GM23338 (cell line): ENCODE measurements around the gene NOP56.

Source experiments
- CREB1 ChIP-seq: fragments of 250-450 bp; sonication (Bioruptor Pico); IDR thresholded peaks from 2 replicates; pipeline ENCODE4 v1.5.0; 2020; ENCODE audit warnings: low read depth, mild to moderate bottlenecking, moderate library complexity
- CTCF ChIP-seq, 2 experiments: fragments of 200-600 bp in 1 of 2; sonication (generic) in 1 of 2; conservative IDR thresholded peaks; 2 replicates each; pipeline versions ENCODE4 v1.5.1 to v1.6.1; 2016 to 2017; ENCODE audit warnings: antibody characterized with exemption in 2 of 2, low read depth in 2 of 2, mild to moderate bottlenecking in 2 of 2, moderate library complexity in 1 of 2
- ETS1 ChIP-seq: IDR thresholded peaks from 2 replicates; pipeline ENCODE4 v1.6.1; 2016; ENCODE audit warnings: antibody characterized with exemption
- EZH2 ChIP-seq: fragments of 200-600 bp; sonication (generic); IDR thresholded peaks from one replicate; pipeline ENCODE4 v1.8.0; 2017; ENCODE audit warnings: antibody characterized with exemption, mild to moderate bottlenecking, low read depth; ENCODE audit not compliant: unreplicated experiment
- EZH2phosphoT487 ChIP-seq: fragments of 200-600 bp; sonication (generic); IDR thresholded peaks from one replicate; pipeline ENCODE4 v1.8.1; 2018; ENCODE audit warnings: antibody characterized with exemption; ENCODE audit not compliant: unreplicated experiment
- JUNB ChIP-seq: IDR thresholded peaks from one replicate; pipeline ENCODE4 v1.6.1; 2016; ENCODE audit warnings: antibody characterized with exemption; ENCODE audit not compliant: unreplicated experiment
- NANOG ChIP-seq: IDR thresholded peaks from 2 replicates; pipeline ENCODE4 v1.6.1; 2016; ENCODE audit warnings: antibody characterized with exemption, borderline replicate concordance
- POLR2AphosphoS5 ChIP-seq: IDR thresholded peaks from 2 replicates; pipeline ENCODE4 v1.6.1; 2016; ENCODE audit warnings: antibody characterized with exemption, low read depth
- REST ChIP-seq: IDR thresholded peaks from one replicate; pipeline ENCODE4 v1.6.1; 2018; ENCODE audit warnings: antibody characterized with exemption; ENCODE audit not compliant: unreplicated experiment
- ZNF462 ChIP-seq: fragments of 250-450 bp; sonication (Bioruptor Pico); IDR thresholded peaks from 2 replicates; pipeline ENCODE4 v1.5.0; 2020; ENCODE audit warnings: mild to moderate bottlenecking, moderate library complexity

GRCh38 chr20:2673453-2673852 is 21.0 kb downstream of the NOP56 start:
- TF ChIP-seq EZH2phosphoT487, result no peak
- no peak for TF ChIP-seq POLR2AphosphoS5
- no peak for TF ChIP-seq ETS1
- TF ChIP-seq CTCF (conservative IDR thresholded peaks at IDR 0.05; ENCODE audit: low read depth in 2 of 2), result no peak
- TF ChIP-seq EZH2, result no peak
- no peak for TF ChIP-seq ZNF462 (CRISPR knock-in tag)
- TF ChIP-seq JUNB, result no peak
- no peak for TF ChIP-seq CREB1
- no peak for TF ChIP-seq REST
- TF ChIP-seq NANOG, result no peak
